ENCODE results near the gene CSF1.
"Not testable (repeated sequence)": the region's sequence is repeated elsewhere in the genome, so short reads cannot be mapped to it uniquely, and the experiment has no call there.

- TF ChIP-seq CTCF (conservative IDR thresholded peaks at IDR 0.05; ENCODE audit: low read depth, low read length); EZH2 (IDR thresholded peaks at IDR 0.05; ENCODE audit: borderline replicate concordance, low read depth, low read length, poor library complexity, severe bottlenecking): not testable (repeated sequence)
Measured at GRCh38 chr1:109861616-109862015, 49.0 kb upstream of the CSF1 start.

All from A673 (cell line).